Fibroblast of pulmonary artery (primary cell): Measurements from ENCODE around the gene NFAT5.
A peak's percentile ranks its signal among the peaks of the same experiment; 100 is the strongest.

Source experiments
- DNase-seq: peaks from one replicate; pipeline ENCODE4 v3.0.0-alpha.2; 2010; ENCODE audit warnings: low read depth
- H3K4me3 ChIP-seq: replicated peaks from 2 replicates; pipeline ENCODE4 v1.5.1; 2011; ENCODE audit warnings: low read depth, mild to moderate bottlenecking, control low read depth, low read length, moderate library complexity
- CTCF ChIP-seq: IDR thresholded peaks from 2 replicates; pipeline ENCODE4 v1.5.1; 2011; ENCODE audit warnings: mild to moderate bottlenecking, control low read depth, low read length, inconsistent platforms; ENCODE audit errors: missing control alignments

Gene NFAT5

GRCh38 chr16:69523566-69524305, 42.0 kb upstream of the NFAT5 start:
- no peak for TF ChIP-seq CTCF
- no peak for DNase-seq
- H3K4me3 ChIP-seq, result no peak overlapping the region

- H3K4me3 ChIP-seq, result no peak overlapping the region
- no peak for DNase-seq
- TF ChIP-seq CTCF, result no peak
Observed at GRCh38 chr16:69526831-69527655, 38.7 kb upstream of the NFAT5 start.

- H3K4me3 ChIP-seq, result no peak overlapping the region
- DNase-seq, result no peak
- no peak for TF ChIP-seq CTCF
Observed at GRCh38 chr16:69531988-69532387, 33.8 kb upstream of the NFAT5 start.

GRCh38 chr16:69532641-69533455, 32.9 kb upstream of the NFAT5 start:
- DNase-seq, result no peak
- no peak for TF ChIP-seq CTCF
- no peak overlapping the region for H3K4me3 ChIP-seq

GRCh38 chr16:69534720-69535119, 31.0 kb upstream of the NFAT5 start:
- no peak for TF ChIP-seq CTCF
- DNase-seq, result no peak
- H3K4me3 ChIP-seq, result no peak overlapping the region

GRCh38 chr16:69535123-69536050, 30.4 kb upstream of the NFAT5 start:
- DNase-seq, result peak; percentile 56
- no peak overlapping the region for H3K4me3 ChIP-seq
- no peak for TF ChIP-seq CTCF
